Right kidney (tissue), 9 donors: Measurements from ENCODE around the gene CCDC80.

ENCODE experiments used
- DNase-seq: peaks from one replicate; pipeline ENCODE4 v3.0.0-alpha.2; 2016
- long read RNA-seq, 8 donors: transcript quantifications; one replicate each; lab custom pipeline, GENCODE V29; 2026

Gene CCDC80
- long read RNA-seq, donor 1, full-length matches to known transcripts: 28 of 75 reads
- long read RNA-seq, donor 1, partial matches to known transcripts: 47 of 75 reads
- long read RNA-seq, donor 1, other reads (novel, unspliced or antisense): 0 of 75 reads
- long read RNA-seq, donor 2, transcript CCDC80-207 (3 exons, 681 nt): major isoform, 20 of 39 reads
- long read RNA-seq, donor 2, partial matches to known transcripts: 19 of 39 reads
- long read RNA-seq, donor 2, other reads (novel, unspliced or antisense): 0 of 39 reads
- long read RNA-seq, donor 3, transcript CCDC80-207 (3 exons, 681 nt): major isoform, 14 of 29 reads
- long read RNA-seq, donor 3, partial matches to known transcripts: 15 of 29 reads
- long read RNA-seq, donor 3, other reads (novel, unspliced or antisense): 0 of 29 reads
- long read RNA-seq, donor 4, full-length matches to known transcripts: 22 of 57 reads
- long read RNA-seq, donor 4, partial matches to known transcripts: 35 of 57 reads
- long read RNA-seq, donor 4, other reads (novel, unspliced or antisense): 0 of 57 reads
- long read RNA-seq, donor 5, transcript CCDC80-207 (3 exons, 681 nt): major isoform, 17 of 40 reads
- long read RNA-seq, donor 5, partial matches to known transcripts: 23 of 40 reads
- long read RNA-seq, donor 5, other reads (novel, unspliced or antisense): 0 of 40 reads
- long read RNA-seq, donor 6, transcript CCDC80-207 (3 exons, 681 nt): major isoform, 21 of 21 reads
- long read RNA-seq, donor 6, partial matches to known transcripts: 0 of 21 reads
- long read RNA-seq, donor 6, other reads (novel, unspliced or antisense): 0 of 21 reads
- long read RNA-seq, donor 7, transcript CCDC80-207 (3 exons, 681 nt): major isoform, 37 of 84 reads
- long read RNA-seq, donor 7, partial matches to known transcripts: 43 of 84 reads
- long read RNA-seq, donor 7, other reads (novel, unspliced or antisense): 0 of 84 reads
- long read RNA-seq, donor 8, full-length matches to known transcripts: 20 of 43 reads
- long read RNA-seq, donor 8, partial matches to known transcripts: 23 of 43 reads
- long read RNA-seq, donor 8, other reads (novel, unspliced or antisense): 0 of 43 reads

GRCh38 chr3:112640930-112641801 is at the start of gene CCDC80:
Gene CCDC80, minus strand, starts transcription at chr3:112641143. Its CDS starts 1,238 bp downstream, at chr3:112639905.
- DNase-seq: peak; percentile 81

- no peak for DNase-seq
Measured at GRCh38 chr3:112689989-112690388, 49.0 kb upstream of the CCDC80 start.

- no peak for DNase-seq
Measured at GRCh38 chr3:112689385-112689784, 48.4 kb upstream of the CCDC80 start.

GRCh38 chr3:112688819-112689218 is 47.9 kb upstream of the CCDC80 start:
- no peak for DNase-seq

- DNase-seq: no peak
Measured at GRCh38 chr3:112688085-112688769, 47.3 kb upstream of the CCDC80 start.

GRCh38 chr3:112687616-112688015 is 46.7 kb upstream of the CCDC80 start:
- DNase-seq: no peak

GRCh38 chr3:112687211-112687610 is 46.3 kb upstream of the CCDC80 start:
- no peak for DNase-seq

GRCh38 chr3:112685956-112686799 is 45.2 kb upstream of the CCDC80 start:
- DNase-seq: no peak

GRCh38 chr3:112685420-112685819 is 44.5 kb upstream of the CCDC80 start:
- no peak for DNase-seq

- no peak for DNase-seq
Measured at GRCh38 chr3:112682361-112682760, 41.4 kb upstream of the CCDC80 start.

- no peak for DNase-seq
Measured at GRCh38 chr3:112681822-112682325, 40.9 kb upstream of the CCDC80 start.

GRCh38 chr3:112676659-112677234 is 35.8 kb upstream of the CCDC80 start:
- no peak for DNase-seq

GRCh38 chr3:112675943-112676535 is 35.1 kb upstream of the CCDC80 start:
- no peak for DNase-seq

GRCh38 chr3:112675349-112675748 is 34.4 kb upstream of the CCDC80 start:
- DNase-seq: no peak

- no peak for DNase-seq
Measured at GRCh38 chr3:112672716-112673541, 32.0 kb upstream of the CCDC80 start.

- DNase-seq: no peak
Measured at GRCh38 chr3:112671930-112672715, 31.2 kb upstream of the CCDC80 start.

- DNase-seq: no peak
Measured at GRCh38 chr3:112670824-112671223, 29.9 kb upstream of the CCDC80 start.
